ENCODE results near the gene EDN2.

Gene EDN2

DNA sequence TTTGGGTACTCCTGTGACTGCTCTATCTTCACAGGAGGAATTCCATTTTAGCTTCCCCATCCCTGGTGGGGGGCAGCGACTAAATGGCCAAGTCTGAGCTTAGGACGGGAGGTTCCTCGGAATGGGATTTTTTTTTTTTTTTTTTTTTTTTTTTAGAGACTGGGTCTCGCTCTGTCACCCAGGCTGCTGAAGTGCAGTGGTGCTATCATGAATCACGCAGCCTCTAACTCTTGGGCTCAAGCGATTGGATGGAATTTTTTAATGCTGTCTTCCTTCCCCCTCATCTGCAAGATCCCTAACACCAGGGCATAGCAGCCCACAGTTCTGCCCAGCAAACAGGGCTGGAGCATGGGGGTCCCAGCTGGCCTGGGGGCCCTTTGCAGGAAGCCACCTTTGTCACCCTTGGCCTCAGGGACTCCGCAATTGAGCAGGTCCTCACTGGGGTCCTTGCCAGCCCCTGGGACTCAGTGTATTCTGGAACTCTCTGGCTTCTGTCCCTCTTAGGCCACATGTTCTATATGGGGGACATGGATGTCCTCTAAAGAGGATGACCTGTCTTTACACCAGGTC, 13.1 kb upstream of the EDN2 start:
- no peak for DNase-seq

DNA sequence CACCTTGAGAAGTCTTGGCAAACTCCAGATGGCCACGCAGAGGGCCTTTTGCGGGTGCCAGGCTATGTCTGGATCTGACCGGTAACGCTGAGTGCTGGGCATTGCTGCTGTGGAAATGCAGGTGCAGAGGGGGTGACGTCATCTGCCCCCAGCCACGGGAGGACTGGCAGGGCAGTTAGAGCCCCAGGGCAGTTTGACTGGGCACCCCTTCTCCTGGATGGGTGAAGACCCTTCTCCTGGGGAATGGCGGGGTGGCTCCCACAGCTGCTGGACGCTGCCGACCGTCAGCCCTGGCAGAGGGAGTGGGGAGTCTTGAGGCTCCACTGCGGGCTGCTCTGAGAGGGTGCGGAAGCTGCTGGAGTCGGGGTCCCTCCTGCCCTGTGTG, 12.6 kb upstream of the EDN2 start:
- DNase-seq = no peak

- no peak for DNase-seq
Observed at GRCh38 chr1:41496080-41497055, 11.9 kb upstream of the EDN2 start.

GRCh38 chr1:41495210-41495948, 10.9 kb upstream of the EDN2 start:
- DNase-seq = no peak

GRCh38 chr1:41494351-41495209, 10.1 kb upstream of the EDN2 start:
- DNase-seq = no peak

GRCh38 chr1:41493626-41494350, 9.3 kb upstream of the EDN2 start:
- DNase-seq = no peak

DNA sequence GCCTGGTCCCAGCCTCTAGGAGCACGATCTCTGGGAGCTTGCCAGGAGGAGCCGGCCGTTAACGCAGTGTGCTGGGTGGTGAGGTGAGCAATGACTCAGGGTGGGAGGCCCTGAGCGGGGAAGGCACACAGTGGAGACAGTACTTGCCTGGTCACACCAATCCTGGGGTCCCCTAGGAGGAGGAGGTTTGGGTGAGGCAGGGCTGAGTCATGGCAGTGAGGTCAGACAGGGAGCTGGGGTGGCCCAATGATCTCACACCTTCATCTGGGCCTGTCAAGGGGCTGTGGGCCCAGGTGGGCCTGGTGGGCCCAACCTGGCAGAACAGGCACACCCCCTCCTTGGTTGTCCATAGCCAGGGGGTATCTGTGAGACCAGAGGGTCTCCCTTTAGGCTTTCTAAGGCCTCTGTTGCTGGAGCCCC, 8.6 kb upstream of the EDN2 start:
- no peak for DNase-seq

DNA sequence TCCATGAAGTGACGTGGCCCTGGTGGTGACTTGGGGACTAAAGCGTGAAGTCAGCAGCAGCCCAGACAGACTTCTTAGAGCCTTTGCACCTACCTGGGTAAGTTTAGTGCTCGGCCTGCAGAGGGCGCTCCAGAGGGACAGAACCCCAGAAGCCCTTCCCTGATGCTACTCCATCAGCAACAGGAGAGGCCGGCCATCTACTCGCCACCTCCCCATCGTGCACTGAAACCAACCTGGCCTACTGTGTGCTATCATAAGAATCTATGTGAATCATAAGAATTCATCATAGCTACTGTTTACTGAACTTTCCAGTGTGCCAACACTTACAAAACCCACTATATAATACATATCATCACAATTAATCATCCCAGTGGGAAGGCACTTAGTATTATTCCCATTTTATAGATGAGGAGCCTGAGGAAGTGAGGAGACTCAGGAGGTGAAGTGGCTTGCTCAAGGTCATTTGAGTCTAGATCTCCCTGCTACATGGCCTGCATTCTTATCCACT, 7.9 kb upstream of the EDN2 start:
- DNase-seq = no peak

DNA sequence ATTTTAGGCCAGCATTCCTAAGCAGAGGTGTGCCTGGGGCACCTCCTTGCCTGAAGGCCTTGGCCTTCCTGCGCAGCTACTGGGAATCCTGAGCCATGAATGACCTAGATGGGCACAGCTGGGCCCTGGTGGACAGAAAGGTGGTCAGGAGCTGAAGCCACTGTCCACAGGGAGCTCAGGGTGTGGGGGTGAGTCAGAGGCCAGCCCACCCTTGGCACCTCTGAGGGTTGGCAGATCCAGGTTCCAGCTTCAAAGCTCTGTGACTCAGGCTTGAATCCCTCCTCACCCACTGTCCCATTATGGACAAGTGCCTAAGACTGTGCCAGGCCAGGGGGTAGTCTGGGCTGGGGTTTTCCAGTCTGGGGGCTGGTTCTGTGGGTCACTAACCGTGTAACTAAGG, 6.4 kb upstream of the EDN2 start:
- no peak for DNase-seq

DNA sequence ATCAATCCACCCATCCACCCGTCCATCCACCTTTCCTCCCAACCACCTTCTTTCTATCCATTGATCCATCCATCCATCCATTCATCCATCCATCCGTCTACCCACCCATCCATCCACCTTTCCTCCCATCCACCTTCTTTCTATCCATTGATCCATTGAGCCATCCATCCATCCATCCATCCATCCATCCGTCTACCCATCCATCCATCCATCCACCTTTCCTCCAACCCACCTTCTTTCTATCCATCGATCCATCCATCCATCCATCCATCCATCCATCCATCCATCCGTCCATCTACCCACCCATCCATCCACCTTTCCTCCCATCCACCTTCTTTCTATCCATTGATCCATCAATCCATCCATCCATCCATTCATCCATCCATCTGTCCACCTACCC, 5.1 kb upstream of the EDN2 start:
- no peak for DNase-seq

DNA sequence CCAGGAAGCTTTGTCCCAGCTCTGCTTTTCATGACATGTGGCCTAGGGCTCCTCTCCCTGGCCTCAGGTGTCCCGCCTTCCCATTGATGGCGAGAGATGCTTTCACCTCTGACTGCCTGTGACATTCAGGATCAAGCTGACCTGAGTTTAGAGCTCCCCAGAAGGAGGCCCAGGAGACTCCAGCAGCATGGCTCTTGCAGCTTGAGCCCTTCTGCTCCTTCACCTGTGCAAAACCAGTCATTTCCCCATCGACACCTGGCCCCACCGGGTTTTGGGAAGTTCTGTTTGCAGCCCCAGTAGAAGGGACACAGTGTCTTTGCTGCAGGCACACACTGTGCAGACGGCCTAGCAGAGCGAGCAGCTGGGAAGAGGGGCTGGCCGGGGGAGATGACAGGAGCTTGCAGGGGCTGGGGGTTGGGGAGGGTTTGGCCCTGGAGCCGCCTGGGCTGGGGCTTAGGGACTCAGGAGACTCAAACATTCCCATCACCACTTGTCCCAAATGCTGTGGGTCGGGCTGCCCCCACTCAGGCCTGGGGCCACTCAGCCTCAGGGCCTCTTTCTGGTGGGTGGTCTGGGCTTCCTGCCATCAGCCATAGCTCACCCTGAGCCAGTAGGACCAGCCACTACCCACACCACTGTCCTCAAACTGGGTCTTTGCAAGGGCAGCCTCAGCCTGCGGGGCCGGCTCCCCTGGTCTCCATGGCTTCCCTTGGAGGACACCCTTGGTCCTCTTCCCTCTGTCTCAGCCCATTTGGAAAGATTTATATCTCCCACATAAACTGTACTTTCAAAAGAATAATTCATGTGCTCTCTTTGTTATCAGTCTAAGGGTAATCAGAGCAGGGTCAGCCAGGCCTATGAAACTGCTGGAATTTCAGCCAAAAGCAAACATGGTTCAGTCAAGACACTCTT, 3.8 kb upstream of the EDN2 start:
- DNase-seq = no peak

- no peak for DNase-seq
Observed at GRCh38 chr1:41487126-41488039, 2.9 kb upstream of the EDN2 start.

DNA sequence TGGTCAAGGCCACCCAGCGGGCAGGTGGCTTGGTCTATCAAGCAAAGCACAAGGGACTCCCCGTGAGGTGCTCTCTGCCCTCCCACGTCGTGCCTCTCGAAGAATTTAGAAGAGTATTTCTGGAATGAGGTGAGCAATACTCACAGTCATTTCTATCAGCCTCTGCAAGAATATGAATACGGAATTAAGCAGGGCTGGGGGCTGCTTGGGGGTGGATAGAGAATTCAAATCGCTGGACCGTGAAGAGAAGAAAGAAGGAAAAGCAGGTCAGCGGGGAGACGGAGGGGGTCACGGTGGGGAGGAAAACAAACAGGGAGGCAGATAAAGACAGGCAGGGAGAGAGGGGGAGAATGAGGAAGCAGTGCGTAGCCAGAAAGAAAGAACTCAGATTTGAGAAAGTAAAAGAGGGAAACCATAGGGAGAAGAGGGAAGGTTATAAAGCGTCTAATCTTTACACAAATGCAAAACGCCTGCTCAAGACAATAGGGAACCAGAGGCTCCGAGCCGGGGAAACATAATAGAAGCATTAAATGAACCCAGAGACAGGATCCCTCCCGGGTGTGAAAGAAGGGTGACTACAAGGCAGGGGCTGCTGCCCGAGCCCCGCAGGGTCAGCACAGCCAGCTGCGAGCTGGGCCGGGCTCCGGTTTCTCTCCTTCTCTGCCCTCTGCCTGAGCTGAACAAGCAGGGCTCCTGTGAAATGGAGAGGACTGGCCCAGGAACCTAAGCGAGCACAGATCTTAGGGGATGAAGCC, 2.1 kb upstream of the EDN2 start:
- no peak for DNase-seq

DNA sequence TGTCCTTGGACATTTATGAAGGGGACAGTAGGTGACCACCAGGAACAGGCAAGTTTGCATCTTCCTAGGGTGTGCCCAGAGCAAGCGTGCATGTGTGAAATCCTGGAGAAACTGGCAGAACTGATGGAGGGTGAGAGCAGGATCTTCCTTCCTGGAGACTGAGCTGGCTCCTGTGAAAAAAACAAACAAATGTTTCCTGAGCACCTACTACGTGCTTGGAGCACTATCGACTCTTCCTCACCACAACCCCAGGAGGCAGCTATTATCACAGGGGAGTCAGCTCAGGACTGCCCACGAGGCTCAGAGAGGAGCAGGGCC, 1.5 kb upstream of the EDN2 start:
- DNase-seq = no peak

DNA sequence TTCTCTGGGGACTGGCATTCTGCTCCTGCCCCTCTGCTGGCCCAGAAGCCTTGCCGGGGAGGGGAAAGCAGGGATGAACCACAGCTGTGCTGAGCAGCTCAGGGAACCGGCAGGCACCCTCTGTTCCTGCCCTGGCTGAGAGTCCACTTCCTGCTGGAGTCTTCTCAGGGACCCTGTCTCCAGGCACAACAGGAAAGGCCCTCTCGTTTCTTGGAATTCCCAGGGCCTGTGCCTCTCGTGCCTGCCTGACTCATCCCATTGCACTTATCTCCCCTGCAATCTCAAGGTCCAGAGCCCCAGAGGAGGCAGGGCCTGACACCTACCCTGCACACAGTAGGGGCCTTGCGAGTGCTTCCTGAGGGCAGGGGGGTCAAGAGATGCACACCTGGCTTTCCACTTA, 1.1 kb upstream of the EDN2 start:
- DNase-seq = no peak

DNA sequence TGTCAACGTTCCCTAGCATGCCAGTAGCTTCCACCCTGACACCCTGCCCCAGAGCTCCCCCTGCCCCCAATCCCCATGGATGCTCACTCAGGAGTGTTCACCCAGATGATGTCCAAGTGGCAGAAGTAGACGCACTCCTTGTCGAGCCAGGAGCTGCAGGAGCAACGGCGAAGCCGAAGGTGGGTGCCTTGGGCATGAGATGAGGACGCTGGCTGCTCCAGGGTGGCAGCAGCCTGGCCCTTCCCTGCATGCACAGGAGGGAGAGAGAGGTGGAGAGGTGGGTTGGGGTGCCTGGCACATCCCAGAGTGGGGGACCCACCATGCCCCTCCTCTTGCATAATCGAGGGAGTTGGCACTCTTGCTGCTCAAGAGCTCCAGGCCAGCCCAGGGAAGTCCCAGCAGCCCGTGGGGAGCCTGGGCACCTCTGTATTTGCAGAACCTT, 502 bp downstream of the EDN2 start:
- no peak for DNase-seq

GRCh38 chr1:41483001-41483850, 1.3 kb downstream of the EDN2 start:
- no peak for DNase-seq
